Small intestine (tissue), 16 donors: ENCODE results near the gene LY6G6F. TPM values are rescaled to one million over a fixed set of nuclear protein-coding genes. Genes with fewer than 3 reads are reported as not detected.
A peak's percentile ranks its signal among the peaks of the same experiment; 100 is the strongest.

Source experiments
- DNase-seq, 2 donors: peaks; one replicate each; pipeline versions ENCODE4 v3.0.0 to v3.0.0-alpha.2; 2013
- FAIRE-seq: peaks from 2 replicates; lab custom pipeline; 2012; peaks lifted over from hg19 to GRCh38; lab: Jason Lieb, UNC
- H3K27ac ChIP-seq, 3 donors: one replicate each; pipeline ENCODE4 v1.5.1; 2013; ENCODE audit warnings: low read length in 2 of 3, mild to moderate bottlenecking in 2 of 3, control low read depth in 1 of 3, inconsistent platforms in 1 of 3, low read depth in 1 of 3, moderate library complexity in 1 of 3
- H3K27me3 ChIP-seq, 3 donors: one replicate each; pipeline ENCODE4 v1.6.1; 2013; ENCODE audit warnings: low read length in 3 of 3, inconsistent platforms in 1 of 3; ENCODE audit not compliant: control insufficient read depth in 3 of 3, insufficient read depth in 3 of 3
- H3K36me3 ChIP-seq, 3 donors: one replicate each; pipeline ENCODE4 v1.6.1; 2013; ENCODE audit warnings: low read length in 3 of 3, inconsistent platforms in 1 of 3, low read depth in 1 of 3, mild to moderate bottlenecking in 1 of 3, moderate library complexity in 1 of 3; ENCODE audit not compliant: control insufficient read depth in 3 of 3, insufficient read depth in 2 of 3
- H3K4me1 ChIP-seq, 3 donors: one replicate each; pipeline ENCODE4 v1.6.1; 2013; ENCODE audit warnings: low read length in 2 of 3, inconsistent platforms in 1 of 3, low read depth in 1 of 3, mild to moderate bottlenecking in 1 of 3, moderate library complexity in 1 of 3; ENCODE audit not compliant: control insufficient read depth in 3 of 3, insufficient read depth in 2 of 3
- H3K4me3 ChIP-seq, 3 donors: one replicate each; pipeline ENCODE4 v1.5.1; 2013; ENCODE audit warnings: low read length in 3 of 3, control low read depth in 1 of 3, inconsistent platforms in 1 of 3, low read depth in 1 of 3, mild to moderate bottlenecking in 1 of 3, moderate library complexity in 1 of 3
- H3K9me3 ChIP-seq, 2 donors: one replicate each; pipeline ENCODE4 v1.6.1; 2013; ENCODE audit warnings: low read depth in 1 of 2, low read length in 1 of 2; ENCODE audit not compliant: control insufficient read depth in 2 of 2, insufficient read depth in 1 of 2
- WGBS, 3 donors: extraction: QIAGEN DNeasy Blood & Tissue Kit; methylation state at CpG; one replicate each; pipeline ENCODE4 v1.1.7; 2013; 5-methylcytosine and 5-hydroxymethylcytosine counted together
- long read RNA-seq, 10 donors: transcript quantifications; one replicate each; lab custom pipeline, GENCODE V29; 2026
- polyA plus RNA-seq, 4 donors: library from polyadenylated mRNA; stranded (reverse) in 3 of 4; unstranded in 1 of 4; fragments of 200-250 nt in 3 of 4; fragments of 120-200 nt in 1 of 4; gene quantifications; one replicate each; pipeline versions ENCODE4 v1.2.1 to v1.2.3, GENCODE V29; 2013
- donor health status: healthy with polysubstance abuse.
- donor health status: control.
- donor health status: control.
- donor health status: Bipolar disorder and iron deficiency.
- donor health status: healthy.

LY6G6F gene
- under 1 TPM in 1 of 4 donors, not detected in 3; 0.12 TPM for polyA plus RNA-seq
- long read RNA-seq, donor 1 = 0 reads
- long read RNA-seq, donor 2 = 0 reads
- long read RNA-seq, donor 3 = 0 reads
- long read RNA-seq, donor 4 = 0 reads
- long read RNA-seq, donor 5 = 0 reads
- long read RNA-seq, donor 6 = 0 reads
- long read RNA-seq, donor 7 = 0 reads
- long read RNA-seq, donor 8 = 0 reads
- long read RNA-seq, donor 9 = 0 reads
- long read RNA-seq, donor 10 = 0 reads

- FAIRE-seq (no peak), DNase-seq (no peak)
- H3K36me3 ChIP-seq = peaks cover 0 to 8% (median 0%) of the 10 kb centered on the region in 3 donors
- no peaks in the 10 kb centered on the region for H3K27me3 ChIP-seq
- H3K4me3 ChIP-seq = no peak within 1 kb of the TSS
- H3K9me3 ChIP-seq = no peaks in the 10 kb centered on the region
- WGBS, 3 donors = 60 to 68% (median 65%) methylated on average over 3 of the region's 3 CpGs
- no peak within 1 kb of the TSS for H3K27ac ChIP-seq
- peaks cover 2 to 16% (median 4%) of the 10 kb centered on the region in 3 donors for H3K4me1 ChIP-seq
Measured at GRCh38 chr6:31706599-31706998, at the start of gene LY6G6F. LY6G6F (plus strand) TSS chr6:31706866; CDS start chr6:31706907, 41 bp downstream.

- Histone ChIP-seq H3K4me3 (no peak overlapping the region), H3K36me3 (peaks cover 2 to 45% (median 5%) of the 10 kb centered on the region in 3 donors), H3K27me3 (no peaks in the 10 kb centered on the region), H3K9me3 (no peaks in the 10 kb centered on the region), H3K27ac (no peak overlapping the region), H3K4me1 (peaks cover 8 to 54% (median 19%) of the 10 kb centered on the region in 3 donors)
- DNase-seq (no peak), FAIRE-seq (no peak)
- WGBS, 3 donors = 65 to 82% (median 76%) methylated on average over 6 of the region's 6 CpGs
Measured at GRCh38 chr6:31657406-31658157, 49.1 kb upstream of the LY6G6F start.

DNA sequence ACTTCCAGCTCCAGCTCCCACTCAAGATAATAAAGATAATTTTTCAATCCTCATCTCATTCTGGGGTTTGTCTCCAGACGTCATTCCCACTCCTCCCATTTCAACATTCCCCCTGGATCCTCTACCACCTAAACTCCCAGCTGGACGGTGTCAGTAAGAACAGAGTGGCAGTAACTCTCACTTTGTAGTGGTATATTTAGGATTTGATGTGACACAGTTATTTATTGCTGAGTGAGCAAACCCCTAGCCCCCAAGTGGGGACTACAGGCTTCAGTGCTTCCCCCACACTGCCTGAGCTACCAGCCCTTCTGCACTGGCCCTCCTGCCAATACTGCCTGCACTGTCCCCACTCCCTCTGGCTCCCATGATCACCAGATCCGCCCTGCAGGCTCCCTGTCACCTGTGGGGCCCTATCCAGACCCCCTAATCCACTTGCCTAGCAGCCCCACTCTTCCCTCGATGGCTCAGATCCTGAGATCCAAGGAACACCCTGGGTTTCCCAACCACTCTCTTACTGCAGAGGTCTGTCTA lies 48.4 kb upstream of the LY6G6F start:
- Histone ChIP-seq H3K36me3 (peaks cover 2 to 49% (median 5%) of the 10 kb centered on the region in 3 donors), H3K9me3 (no peaks in the 10 kb centered on the region), H3K27ac (no peak overlapping the region), H3K27me3 (no peaks in the 10 kb centered on the region), H3K4me3 (no peak overlapping the region), H3K4me1 (peaks cover 8 to 61% (median 19%) of the 10 kb centered on the region in 3 donors)
- no peak for DNase-seq
- 61 to 71% (median 70%) methylated on average over 4 of the region's 4 CpGs for WGBS, 3 donors
- no peak for FAIRE-seq

- Histone ChIP-seq H3K27me3 (no peaks in the 10 kb centered on the region), H3K36me3 (peaks cover 2 to 55% (median 5%) of the 10 kb centered on the region in 3 donors), H3K27ac (peak overlapping the region in 1 of 3 donors; percentile 96), H3K4me3 (peak overlapping the region; percentile 66 to 90 (median 72)), H3K9me3 (no peaks in the 10 kb centered on the region), H3K4me1 (peaks cover 8 to 65% (median 19%) of the 10 kb centered on the region in 3 donors)
- DNase-seq (no peak), FAIRE-seq (no peak)
- whole genome bisulfite sequencing, 3 donors = 53 to 81% (median 74%) methylated on average over 13 of the region's 13 CpGs
Measured at GRCh38 chr6:31658983-31659648, 47.5 kb upstream of the LY6G6F start.

- no peak for FAIRE-seq
- peak; percentile 63 to 82 for DNase-seq
- Histone ChIP-seq H3K36me3 (peaks cover 2 to 57% (median 5%) of the 10 kb centered on the region in 3 donors), H3K9me3 (no peaks in the 10 kb centered on the region), H3K27me3 (no peaks in the 10 kb centered on the region), H3K4me1 (peaks cover 8 to 61% (median 19%) of the 10 kb centered on the region in 3 donors), H3K4me3 (peak overlapping the region; percentile 66 to 90 (median 72)), H3K27ac (peak overlapping the region; percentile 68 to 96 (median 88))
- 5 to 22% (median 5%) methylated on average over 13 of the region's 13 CpGs for WGBS, 3 donors
Measured at GRCh38 chr6:31659649-31660380, 46.9 kb upstream of the LY6G6F start.

DNA sequence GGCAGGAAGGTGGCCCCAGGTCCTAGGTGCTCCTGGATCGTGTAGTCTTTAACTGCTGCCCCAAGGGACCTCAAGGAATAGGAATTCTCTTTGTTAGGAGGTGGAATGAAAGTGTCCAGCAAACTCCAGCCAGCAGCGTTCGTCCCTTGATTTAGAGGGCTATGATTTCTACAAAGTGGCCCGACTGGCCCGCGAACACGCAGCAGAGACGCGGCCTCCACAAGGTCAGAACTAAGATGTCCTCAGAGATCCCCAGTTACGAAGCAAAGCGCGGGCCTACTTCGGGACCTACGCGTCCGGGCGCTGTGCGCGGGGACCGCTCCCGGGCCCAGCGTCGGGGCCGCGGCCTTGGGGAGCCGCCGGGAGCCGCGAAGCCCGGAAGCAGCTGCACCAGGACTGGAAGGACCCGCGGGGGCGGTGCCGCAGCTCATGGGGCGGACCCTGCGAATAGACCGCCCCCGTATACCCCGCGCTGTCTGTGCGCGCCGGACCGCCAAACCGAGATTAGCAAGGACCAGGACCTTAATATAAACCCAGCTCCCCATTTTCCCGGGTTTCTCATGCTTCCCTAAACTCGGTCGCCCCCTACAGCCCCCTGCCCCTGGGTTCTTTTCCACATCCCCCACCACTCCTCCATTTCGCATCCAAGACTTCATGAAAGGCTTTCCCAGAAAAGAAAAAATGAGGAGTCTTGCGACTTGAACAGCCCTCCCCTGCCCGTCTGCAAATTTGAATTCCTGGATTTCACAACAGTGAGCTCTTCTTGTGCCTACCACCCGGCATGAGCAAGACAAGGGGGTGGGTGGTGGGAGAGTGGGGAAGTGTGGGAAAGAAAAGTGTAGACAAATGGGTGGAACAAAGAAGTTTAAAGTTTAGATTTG lies 46.0 kb upstream of the LY6G6F start, which contains the start of gene C6orf47:
C6orf47 (minus strand) TSS at position 398 of the 881 bp plus-strand sequence. CDS start 831 bp downstream, outside the sequence.
- Histone ChIP-seq H3K27ac (peak within 1 kb of the TSS; percentile 69 to 96 (median 88)), H3K36me3 (peaks cover 2 to 56% (median 5%) of the 10 kb centered on the region in 3 donors), H3K27me3 (no peaks in the 10 kb centered on the region), H3K4me1 (peaks cover 8 to 53% (median 18%) of the 10 kb centered on the region in 3 donors), H3K4me3 (peak within 1 kb of the TSS; percentile 66 to 90 (median 72)), H3K9me3 (no peaks in the 10 kb centered on the region)
- FAIRE-seq (no peak), DNase-seq (peak; percentile 85 to 91)
- WGBS, 3 donors = 0 to 1% (median 1%) methylated on average over 45 to 52 of the region's 52 CpGs
